Activated CD4-positive, alpha-beta T cell treated with anti-CD3 and anti-CD28 coated beads, Interleukin-2, amount 50 U/mL, for 24 hours (primary cell): Measurements from ENCODE around the gene AGO3.

Experiments
- DNase-seq, 2 donors: peaks; one replicate each; pipeline ENCODE4 v3.0.0-alpha.2; 2020; ENCODE audit warnings: low read depth in 1 of 2, low spot score in 1 of 2

The AGO3 gene

DNA sequence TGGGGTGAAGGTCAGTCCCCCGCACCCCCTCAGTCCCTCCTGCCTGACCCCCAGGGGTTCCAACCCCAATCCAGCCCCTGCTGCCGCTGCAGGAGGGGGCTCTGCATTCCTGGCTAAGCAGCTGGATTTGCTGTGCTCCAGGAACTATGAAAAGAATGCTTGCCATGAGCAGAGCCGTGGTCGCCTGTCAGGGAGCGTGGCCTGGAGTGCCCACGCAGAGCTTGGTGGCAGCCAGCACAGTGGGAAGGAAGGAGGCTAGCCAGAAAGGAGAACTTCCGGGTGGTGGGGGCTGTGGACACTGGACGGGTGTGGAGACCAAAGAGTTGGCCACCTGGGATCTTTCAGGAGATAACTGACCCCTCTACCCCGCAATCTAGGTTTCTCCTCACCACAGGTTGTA, 188.6 kb downstream of the AGO3 start:
- no peak for DNase-seq
